GM21515 (cell line): ENCODE data around the gene MAPKAPK3.
"Not testable (repeated sequence)": the region's sequence is repeated elsewhere in the genome, so short reads cannot be mapped to it uniquely, and the experiment has no call there.

ENCODE experiments used
- ATAC-seq: cut with Tn5 transposase; IDR thresholded peaks from one replicate; pipeline ENCODE4 v1.9.1; 2021; ENCODE audit not compliant: unreplicated experiment

Gene MAPKAPK3

GRCh38 chr3:50687916-50688315, 71.0 kb downstream of the MAPKAPK3 start:
- ATAC-seq = no peak

GRCh38 chr3:50688602-50689001, 71.7 kb downstream of the MAPKAPK3 start:
- ATAC-seq = not testable (repeated sequence)

GRCh38 chr3:50689558-50689957, 72.6 kb downstream of the MAPKAPK3 start:
- ATAC-seq = no peak

- no peak for ATAC-seq
Observed at GRCh38 chr3:50695031-50695430, 78.1 kb downstream of the MAPKAPK3 start.

GRCh38 chr3:50696276-50696675, 79.3 kb downstream of the MAPKAPK3 start:
- no peak for ATAC-seq

GRCh38 chr3:50698269-50698668, 81.3 kb downstream of the MAPKAPK3 start:
- ATAC-seq = no peak
